ENCODE measurements around the gene PIGN. TPM values are rescaled to one million over a fixed set of nuclear protein-coding genes. Genes with fewer than 3 reads are reported as not detected.

Gene PIGN
- total RNA-seq, 3 donors from 2014 or later, result 29.5 to 40.4 (median 36.3) TPM

GRCh38 chr18:62001396-62001795 is 185.5 kb downstream of the PIGN start:
- H3K4me3 ChIP-seq, result no peak overlapping the region
- DNase-seq, result no peak
- no peak for ATAC-seq
- no peaks in the 10 kb centered on the region for H3K4me1 ChIP-seq (ENCODE audit: low read depth)
- no peak for TF ChIP-seq CTCF (IDR thresholded peaks at IDR 0.05)
- intact Hi-C loops (cut with DNase I, micrococcal nuclease), result no loop called here
- H3K36me3 ChIP-seq (ENCODE audit: low read depth), result no peaks in the 10 kb centered on the region
- H3K9me3 ChIP-seq, result peaks cover 7% of the 10 kb centered on the region

- intact Hi-C loops (cut with DNase I, micrococcal nuclease), result no loop called here
- no peak overlapping the region for H3K4me3 ChIP-seq
- H3K4me1 ChIP-seq (ENCODE audit: low read depth), result no peaks in the 10 kb centered on the region
- peaks cover 7% of the 10 kb centered on the region for H3K9me3 ChIP-seq
- ATAC-seq (no peak), DNase-seq (no peak)
- no peaks in the 10 kb centered on the region for H3K36me3 ChIP-seq (ENCODE audit: low read depth)
- TF ChIP-seq CTCF (IDR thresholded peaks at IDR 0.05), result no peak
Observed at GRCh38 chr18:61998957-61999356, 187.9 kb downstream of the PIGN start.

GRCh38 chr18:61998335-61998734 is 188.5 kb downstream of the PIGN start:
- no peak for TF ChIP-seq CTCF (IDR thresholded peaks at IDR 0.05)
- intact Hi-C loops (cut with DNase I, micrococcal nuclease), result no loop called here
- Histone ChIP-seq H3K4me3 (no peak overlapping the region), H3K36me3 (ENCODE audit: low read depth) (no peaks in the 10 kb centered on the region), H3K4me1 (ENCODE audit: low read depth) (no peaks in the 10 kb centered on the region), H3K9me3 (peaks cover 7% of the 10 kb centered on the region)
- DNase-seq, result no peak
- no peak for ATAC-seq

- H3K4me3 ChIP-seq, result no peak overlapping the region
Observed at GRCh38 chr18:61995618-61996017, 191.2 kb downstream of the PIGN start.

DNA sequence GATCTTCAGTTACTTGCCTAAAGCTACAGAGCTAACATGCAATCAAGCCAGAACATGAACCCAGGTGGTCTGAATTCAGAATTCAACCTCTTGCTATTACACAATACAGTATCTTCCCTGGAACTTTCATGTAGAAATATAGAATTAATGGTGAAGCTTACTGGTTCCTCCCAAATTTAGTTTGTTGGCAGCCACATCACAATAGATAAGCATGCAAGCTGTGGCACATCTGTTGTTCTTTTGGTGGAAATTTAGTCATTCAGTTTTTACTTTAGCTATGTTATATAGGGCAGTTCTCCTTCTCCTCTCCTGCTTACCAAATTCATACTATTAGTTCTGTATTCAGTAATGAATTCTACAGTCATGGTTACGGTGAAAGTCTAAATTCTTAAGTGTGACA is 193.0 kb downstream of the PIGN start:
- no peaks in the 10 kb centered on the region for H3K9me3 ChIP-seq
- TF ChIP-seq CTCF (IDR thresholded peaks at IDR 0.05), result no peak
- intact Hi-C loops (cut with DNase I, micrococcal nuclease), result no loop called here
- no peak for DNase-seq
- no peak for ATAC-seq
- no peaks in the 10 kb centered on the region for H3K36me3 ChIP-seq (ENCODE audit: low read depth)
- no peak overlapping the region for H3K4me3 ChIP-seq
- no peaks in the 10 kb centered on the region for H3K4me1 ChIP-seq (ENCODE audit: low read depth)

More at GRCh38 chr18:61995618-61996017, 191.2 kb downstream of the PIGN start:
- Histone ChIP-seq H3K9me3 (peaks cover 3% of the 10 kb centered on the region), H3K36me3 (ENCODE audit: low read depth) (no peaks in the 10 kb centered on the region), H3K4me1 (ENCODE audit: low read depth) (no peaks in the 10 kb centered on the region)
- DNase-seq, result no peak
- intact Hi-C loops (cut with DNase I, micrococcal nuclease), result no loop called here
- ATAC-seq, result no peak
- TF ChIP-seq CTCF (IDR thresholded peaks at IDR 0.05), result no peak

GRCh38 chr18:61992923-61993322 is 193.9 kb downstream of the PIGN start:
- H3K36me3 ChIP-seq (ENCODE audit: low read depth), result no peaks in the 10 kb centered on the region
- no peaks in the 10 kb centered on the region for H3K9me3 ChIP-seq
- DNase-seq (no peak), ATAC-seq (no peak)
- intact Hi-C loops (cut with DNase I, micrococcal nuclease), result no loop called here
- no peak overlapping the region for H3K4me3 ChIP-seq
- no peaks in the 10 kb centered on the region for H3K4me1 ChIP-seq (ENCODE audit: low read depth)
- no peak for TF ChIP-seq CTCF (IDR thresholded peaks at IDR 0.05)
